ENCODE measurements around the gene ANAPC2. TPM values are rescaled to one million over a fixed set of nuclear protein-coding genes. Genes with fewer than 3 reads are reported as not detected.

Gene ANAPC2
- total RNA-seq, 1 donor from 2014 or later, result 39.2 TPM

DNA sequence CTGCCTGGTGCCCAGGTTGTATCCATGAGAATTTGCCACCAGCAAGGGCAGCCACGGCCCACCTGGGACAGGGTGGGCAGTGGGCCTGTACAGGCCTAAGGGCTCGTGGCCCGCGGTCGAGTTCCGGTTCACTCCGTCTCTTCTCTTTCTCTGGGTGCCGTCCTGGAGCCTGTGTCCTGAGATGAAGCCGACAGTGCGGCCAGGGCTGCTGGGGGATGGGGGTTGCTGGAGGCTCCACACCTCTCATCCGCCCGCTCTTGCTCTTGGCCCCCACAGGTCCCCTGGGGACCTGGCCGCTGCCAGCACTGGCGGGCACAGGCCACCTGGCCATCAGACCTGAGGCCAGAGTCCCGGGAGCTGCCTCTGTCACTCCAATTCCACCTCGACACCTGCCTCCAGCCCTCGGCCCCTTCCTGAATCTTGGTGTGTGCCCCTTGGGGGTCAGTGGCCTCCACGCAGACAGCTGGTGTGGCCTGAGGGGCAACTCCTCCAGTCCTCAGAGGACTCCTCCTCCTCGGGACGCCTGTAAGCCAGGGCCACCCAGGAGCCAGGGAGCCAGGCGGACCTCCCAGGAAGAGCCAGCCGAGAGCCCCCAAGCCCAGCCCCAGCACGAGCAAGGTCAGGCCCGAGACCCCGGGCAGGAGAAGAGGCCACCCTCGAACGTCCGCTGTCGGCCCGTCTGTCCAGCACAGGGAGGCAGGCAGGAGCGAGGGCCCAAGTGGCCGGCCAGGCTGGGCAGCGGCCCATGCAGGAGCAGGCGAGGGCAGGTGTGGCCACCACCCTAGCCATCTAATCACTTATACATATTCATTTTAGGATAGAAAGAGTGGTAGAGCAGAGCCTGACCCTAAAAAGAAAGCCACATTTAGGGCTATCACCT is 23.8 kb downstream of the ANAPC2 start:
- H3K4me1 Mint-ChIP-seq (ENCODE audit: low read depth, unreplicated experiment), result no peaks in the 10 kb centered on the region
- no peak overlapping the region for H3K4me2 ChIP-seq (ENCODE audit: low read length)
- no peaks in the 10 kb centered on the region for H3K79me2 ChIP-seq (ENCODE audit: insufficient read depth, low read length)
- H3K9me3 ChIP-seq (ENCODE audit: insufficient read depth, low read depth, low read length), result no peaks in the 10 kb centered on the region
- peaks cover 43% of the 10 kb centered on the region for H3K27me3 Mint-ChIP-seq (ENCODE audit: low read depth, unreplicated experiment)
- H3K36me3 ChIP-seq (ENCODE audit: insufficient read depth, low read length), result no peaks in the 10 kb centered on the region
- H4K20me1 ChIP-seq (ENCODE audit: insufficient read depth, low read length), result no peaks in the 10 kb centered on the region
- TF ChIP-seq, protein P1, sequence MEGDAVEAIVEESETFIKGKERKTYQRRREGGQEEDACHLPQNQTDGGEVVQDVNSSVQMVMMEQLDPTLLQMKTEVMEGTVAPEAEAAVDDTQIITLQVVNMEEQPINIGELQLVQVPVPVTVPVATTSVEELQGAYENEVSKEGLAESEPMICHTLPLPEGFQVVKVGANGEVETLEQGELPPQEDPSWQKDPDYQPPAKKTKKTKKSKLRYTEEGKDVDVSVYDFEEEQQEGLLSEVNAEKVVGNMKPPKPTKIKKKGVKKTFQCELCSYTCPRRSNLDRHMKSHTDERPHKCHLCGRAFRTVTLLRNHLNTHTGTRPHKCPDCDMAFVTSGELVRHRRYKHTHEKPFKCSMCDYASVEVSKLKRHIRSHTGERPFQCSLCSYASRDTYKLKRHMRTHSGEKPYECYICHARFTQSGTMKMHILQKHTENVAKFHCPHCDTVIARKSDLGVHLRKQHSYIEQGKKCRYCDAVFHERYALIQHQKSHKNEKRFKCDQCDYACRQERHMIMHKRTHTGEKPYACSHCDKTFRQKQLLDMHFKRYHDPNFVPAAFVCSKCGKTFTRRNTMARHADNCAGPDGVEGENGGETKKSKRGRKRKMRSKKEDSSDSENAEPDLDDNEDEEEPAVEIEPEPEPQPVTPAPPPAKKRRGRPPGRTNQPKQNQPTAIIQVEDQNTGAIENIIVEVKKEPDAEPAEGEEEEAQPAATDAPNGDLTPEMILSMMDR (IDR thresholded peaks at IDR 0.05; ENCODE audit: insufficient read depth, low read depth, low read length), result no peak
- no peak for TF ChIP-seq EZH2 (IDR thresholded peaks at IDR 0.05; ENCODE audit: insufficient read depth, low read length)
- peaks cover 31% of the 10 kb centered on the region for H3K27me3 ChIP-seq (ENCODE audit: insufficient read depth, low read length)
- no peak for FAIRE-seq
- H3K9ac ChIP-seq (ENCODE audit: low read length), result no peak overlapping the region
- no peak for DNase-seq (ENCODE audit: low read depth)
- no peak overlapping the region for H3K4me3 ChIP-seq (ENCODE audit: insufficient read depth, low read depth, low read length)
- no peak overlapping the region for H3K27ac ChIP-seq (ENCODE audit: low read depth, low read length)
- H3K36me3 Mint-ChIP-seq (ENCODE audit: low read depth, unreplicated experiment), result no peaks in the 10 kb centered on the region
- H3K4me1 ChIP-seq (ENCODE audit: insufficient read depth, low read length), result peaks cover 4% of the 10 kb centered on the region
- no peak overlapping the region for H3K4me3 Mint-ChIP-seq (ENCODE audit: unreplicated experiment)
- H2AFZ ChIP-seq (ENCODE audit: low read depth, low read length), result no peak overlapping the region
- H3K9me3 Mint-ChIP-seq (ENCODE audit: unreplicated experiment), result no peaks in the 10 kb centered on the region
- H3K27ac Mint-ChIP-seq (ENCODE audit: unreplicated experiment), result no peak overlapping the region

DNA sequence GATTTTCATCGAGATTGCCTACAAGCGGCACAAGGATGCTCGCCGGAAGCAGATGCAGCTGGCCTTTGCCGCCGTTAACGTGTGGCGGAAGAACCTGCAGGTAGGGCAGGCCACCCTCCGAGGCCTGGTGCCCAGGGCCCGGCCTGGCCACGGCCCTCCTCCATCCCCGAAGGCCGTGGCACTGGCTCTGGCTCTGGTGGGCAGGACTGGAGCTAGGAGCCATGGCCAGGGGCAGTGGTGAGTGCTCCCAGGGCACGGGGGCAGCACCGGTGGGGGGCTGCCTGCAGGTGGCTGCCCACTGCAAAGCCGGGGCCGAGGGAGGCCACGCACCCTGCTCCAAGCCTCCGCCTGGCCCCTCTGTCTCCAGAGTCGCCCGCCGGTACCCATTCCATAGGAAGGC is 24.6 kb downstream of the ANAPC2 start:
- H3K4me3 Mint-ChIP-seq (ENCODE audit: unreplicated experiment), result no peak overlapping the region
- H3K4me2 ChIP-seq (ENCODE audit: low read length), result no peak overlapping the region

More for the DNA sequence above, 24.6 kb downstream of the ANAPC2 start:
- no peaks in the 10 kb centered on the region for H3K9me3 ChIP-seq (ENCODE audit: insufficient read depth, low read depth, low read length)
- Mint-ChIP-seq H3K36me3 (ENCODE audit: low read depth, unreplicated experiment) (no peaks in the 10 kb centered on the region), H3K27ac (ENCODE audit: unreplicated experiment) (no peak overlapping the region), H3K4me1 (ENCODE audit: low read depth, unreplicated experiment) (peaks cover 2% of the 10 kb centered on the region), H3K27me3 (ENCODE audit: low read depth, unreplicated experiment) (peaks cover 52% of the 10 kb centered on the region), H3K9me3 (ENCODE audit: unreplicated experiment) (no peaks in the 10 kb centered on the region)
- no peaks in the 10 kb centered on the region for H4K20me1 ChIP-seq (ENCODE audit: insufficient read depth, low read length)
- TF ChIP-seq, protein P1 (IDR thresholded peaks at IDR 0.05; ENCODE audit: insufficient read depth, low read depth, low read length), result no peak
- TF ChIP-seq EZH2 (IDR thresholded peaks at IDR 0.05; ENCODE audit: insufficient read depth, low read length), result no peak
- peaks cover 34% of the 10 kb centered on the region for H3K27me3 ChIP-seq (ENCODE audit: insufficient read depth, low read length)
- H3K79me2 ChIP-seq (ENCODE audit: insufficient read depth, low read length), result no peaks in the 10 kb centered on the region
- H3K4me1 ChIP-seq (ENCODE audit: insufficient read depth, low read length), result peaks cover 4% of the 10 kb centered on the region
- FAIRE-seq (no peak), DNase-seq (ENCODE audit: low read depth) (no peak)
- no peak overlapping the region for H2AFZ ChIP-seq (ENCODE audit: low read depth, low read length)
- no peaks in the 10 kb centered on the region for H3K36me3 ChIP-seq (ENCODE audit: insufficient read depth, low read length)
- no peak overlapping the region for H3K4me3 ChIP-seq (ENCODE audit: insufficient read depth, low read depth, low read length)
- no peak overlapping the region for H3K27ac ChIP-seq (ENCODE audit: low read depth, low read length)
- no peak overlapping the region for H3K9ac ChIP-seq (ENCODE audit: low read length)

Measured in astrocyte (in vitro differentiated cells and primary cell).